Left cardiac atrium (tissue), 4 donors: ENCODE data around the gene THBD. TPM values are rescaled to one million over a fixed set of nuclear protein-coding genes. Genes with fewer than 3 reads are reported as not detected.

Experiments
- ATAC-seq, 2 donors: fragments of 200-7000 bp; cut with Tn5 transposase; one replicate each; pipeline ENCODE4 v1.9.1; 2020; ENCODE audit warnings: mild to moderate bottlenecking in 2 of 2, moderate library complexity in 2 of 2
- DNase-seq: peaks from one replicate; pipeline ENCODE4 v3.0.0-alpha.2; 2020
- intact Hi-C, 2 donors: fragments of 100-400 bp; cut with DNase I; formaldehyde crosslinking; loops; one replicate each; pipeline versions ENCODE4 v1.14.1 to v1.15.1; 2022 to 2023
- total RNA-seq, 2 donors: library from RNA; stranded (reverse); fragmentation: NEBNext Ultra II Directional; extraction: Animal tissue kit (Norgen Biotek cat#: 25700); gene quantifications; one replicate each; pipeline ENCODE4 v1.2.1, GENCODE V29; 2021
- donor health status: DM: no; HTN: yes; CAD: no.
- donor health status: DM: no; HTN: yes; CAD: no; lungs with severe emphysema.
- donor health status: DM: yes; HTN: yes; CAD: no.
- donor health status: Dilated cardiomyopathy.

The THBD gene
- total RNA-seq, 2 donors from 2014 or later = 20.6 to 50.5 TPM

DNA sequence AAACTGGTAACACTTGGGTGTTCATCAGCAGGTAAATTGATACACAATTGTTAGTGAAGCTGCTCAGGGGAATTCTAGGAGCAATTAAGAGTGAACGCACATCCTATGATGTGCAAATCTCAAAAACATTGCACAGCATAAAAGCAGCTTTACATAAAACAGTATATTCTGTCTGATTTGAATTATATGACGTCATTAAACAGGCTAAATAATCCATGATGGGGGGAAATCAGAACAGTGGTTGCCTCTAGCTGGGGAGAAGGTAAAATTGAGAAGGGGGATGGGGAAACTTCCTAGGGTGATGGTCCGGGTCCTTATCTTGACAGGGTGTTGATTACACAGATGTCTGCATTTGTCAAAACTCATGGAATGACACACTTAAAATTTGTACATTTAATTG is 17.3 kb upstream of the THBD start:
- ATAC-seq (no peak), DNase-seq (no peak)
- intact Hi-C loops = loop anchor here in 1 of 2 donors (5.0 kb wide), 1 partner anchor 51 kb away; no protein-coding TSS in a partner anchor

DNA sequence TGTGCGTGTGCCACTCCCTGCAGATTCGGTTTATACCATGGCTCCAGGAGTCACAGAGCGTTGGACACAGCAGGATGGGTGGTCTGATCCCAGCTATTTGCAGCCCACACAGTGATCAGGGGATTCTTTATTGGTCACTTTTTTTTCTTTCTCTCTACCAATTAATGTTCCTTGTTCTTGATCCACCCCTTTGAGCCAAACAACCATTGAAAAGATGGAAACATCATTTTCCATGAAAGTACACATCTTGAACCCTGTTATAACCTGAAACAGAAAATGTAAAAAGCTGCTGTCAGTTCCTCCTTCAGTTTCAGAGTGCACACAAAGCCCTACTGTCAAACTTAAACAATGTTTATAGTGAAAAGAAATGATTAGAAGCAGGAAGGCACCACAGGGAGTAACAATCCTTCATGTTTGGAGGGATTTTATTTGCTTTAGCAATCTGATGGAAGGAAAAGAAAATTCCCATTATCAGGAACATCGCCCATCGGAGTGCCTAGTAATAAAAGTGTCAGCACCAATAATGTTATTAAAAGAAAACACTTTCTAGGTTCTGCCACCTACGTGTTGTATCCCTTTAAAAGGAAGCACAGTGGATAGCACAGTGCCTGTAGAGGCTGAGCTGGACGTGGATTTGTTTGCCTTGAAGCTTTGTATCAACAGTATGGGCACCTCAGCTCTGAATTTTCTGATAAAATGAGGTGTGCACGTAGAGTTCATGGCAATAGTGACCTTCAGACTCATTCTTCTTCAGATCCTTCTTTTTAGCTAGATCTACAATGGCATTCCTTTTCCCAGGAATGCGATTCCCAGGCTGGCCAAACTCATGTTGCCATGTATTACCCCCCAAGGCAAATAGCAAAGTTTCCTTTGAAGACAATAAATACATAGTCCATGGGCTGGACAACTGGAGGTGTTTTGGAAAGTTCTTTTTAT is 16.1 kb upstream of the THBD start:
- intact Hi-C loops = loop anchor here in 1 of 2 donors (5.0 kb wide), 1 partner anchor 52 kb away; no protein-coding TSS in a partner anchor

DNA sequence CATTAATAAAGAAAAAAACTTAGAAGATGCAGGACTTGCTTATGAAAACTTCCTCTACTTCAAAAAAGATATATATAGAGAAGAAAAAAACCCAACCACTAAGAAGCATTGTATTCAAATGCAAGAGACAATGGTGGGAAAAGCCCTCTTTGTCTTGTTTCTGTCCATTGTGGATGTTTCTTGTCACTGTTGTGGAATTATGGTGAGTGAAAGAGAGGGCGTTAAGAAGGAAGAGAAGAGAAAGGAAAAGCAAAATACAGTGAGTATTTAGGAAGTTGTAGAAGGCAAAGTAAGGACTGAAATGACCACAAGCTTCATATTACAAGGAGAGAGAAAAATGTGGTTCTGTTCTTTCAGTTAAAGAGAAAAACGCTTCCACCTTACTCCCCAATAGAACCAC is 14.1 kb upstream of the THBD start:
- DNase-seq = no peak
- intact Hi-C loops = no loop called here
- no peak for ATAC-seq

More for the DNA sequence above, 16.1 kb upstream of the THBD start:
- ATAC-seq = no peak
- no peak for DNase-seq

DNA sequence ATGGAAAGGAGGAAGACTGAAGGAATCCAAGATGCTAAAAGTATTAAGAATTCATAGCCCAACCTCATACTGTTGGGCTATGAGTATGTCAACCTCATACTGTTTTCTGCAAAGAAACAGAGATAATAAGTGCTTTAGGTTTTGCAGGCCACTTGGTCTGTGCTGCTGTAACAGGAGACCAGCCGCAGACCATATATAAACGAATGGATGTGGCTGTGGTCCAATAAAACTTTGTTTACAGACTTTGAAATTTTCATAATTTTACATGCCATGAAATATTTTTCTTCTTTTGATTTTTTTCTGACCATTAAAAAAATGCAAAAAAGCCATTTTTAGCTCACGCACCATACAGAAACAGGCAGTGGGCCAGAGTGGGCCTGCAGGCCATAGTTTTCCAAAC is 13.7 kb upstream of the THBD start:
- no peak for ATAC-seq
- intact Hi-C loops = no loop called here
- no peak for DNase-seq

DNA sequence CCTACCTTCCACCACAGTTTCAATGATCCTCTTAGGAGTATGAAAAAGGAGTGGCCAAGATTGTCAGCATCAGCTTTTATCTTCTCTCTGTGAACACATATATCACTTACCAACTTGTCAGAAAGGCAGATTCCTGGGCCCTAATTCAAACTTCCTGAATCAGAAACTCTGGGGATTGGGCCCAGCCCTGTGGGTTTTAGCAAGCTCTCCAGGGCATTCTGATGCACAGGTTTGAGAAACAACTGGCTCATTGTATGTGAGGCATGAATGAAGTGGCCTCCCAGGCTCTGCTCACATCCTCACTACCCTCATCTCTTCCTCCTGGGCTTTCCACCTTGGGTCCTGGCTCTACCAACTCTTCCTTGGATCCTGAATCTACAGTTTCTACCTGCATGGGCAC is 13.2 kb upstream of the THBD start:
- DNase-seq (no peak), ATAC-seq (no peak)
- intact Hi-C loops = no loop called here

DNA sequence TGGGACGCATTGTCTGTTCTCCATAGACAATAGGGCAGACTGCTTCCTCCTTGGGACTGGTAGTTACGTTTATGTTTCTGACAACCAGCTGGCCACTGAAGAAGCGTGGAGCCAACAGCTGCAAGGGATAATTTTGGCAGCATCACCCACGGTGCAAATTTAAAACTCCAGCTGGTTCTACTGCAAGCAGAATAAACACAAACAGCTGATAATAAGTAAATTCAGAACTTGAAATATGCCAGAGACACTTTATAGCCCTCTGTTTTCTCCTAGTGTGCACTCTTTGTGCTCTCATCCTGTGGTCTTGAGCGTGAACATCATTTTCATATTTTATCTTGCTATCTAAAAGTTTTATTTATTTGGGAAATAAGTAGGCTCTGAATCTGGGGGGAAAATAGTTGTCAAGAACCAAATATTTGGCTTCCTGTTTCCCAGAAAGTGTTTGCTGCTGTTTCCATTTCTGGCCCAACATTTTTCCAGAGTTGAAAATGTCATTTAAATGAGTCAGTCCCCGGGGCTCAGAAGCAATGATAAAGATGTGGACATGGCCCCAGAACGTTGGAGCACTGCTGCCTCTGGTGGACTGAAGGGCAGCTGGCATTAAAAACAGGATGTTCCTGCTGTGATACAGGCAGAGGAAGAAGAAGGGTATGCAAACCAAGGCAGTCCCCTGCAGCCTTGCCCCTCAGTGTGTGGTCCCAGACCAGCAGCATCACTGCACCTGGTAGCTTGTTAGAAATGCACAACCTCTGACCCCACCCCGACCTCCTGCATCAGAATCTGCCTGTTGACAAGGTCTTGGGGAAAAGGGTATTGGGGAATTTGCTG is 12.5 kb upstream of the THBD start:
- intact Hi-C loops = no loop called here
- DNase-seq (peak; percentile 74), ATAC-seq (peak; percentile 85 to 92)

DNA sequence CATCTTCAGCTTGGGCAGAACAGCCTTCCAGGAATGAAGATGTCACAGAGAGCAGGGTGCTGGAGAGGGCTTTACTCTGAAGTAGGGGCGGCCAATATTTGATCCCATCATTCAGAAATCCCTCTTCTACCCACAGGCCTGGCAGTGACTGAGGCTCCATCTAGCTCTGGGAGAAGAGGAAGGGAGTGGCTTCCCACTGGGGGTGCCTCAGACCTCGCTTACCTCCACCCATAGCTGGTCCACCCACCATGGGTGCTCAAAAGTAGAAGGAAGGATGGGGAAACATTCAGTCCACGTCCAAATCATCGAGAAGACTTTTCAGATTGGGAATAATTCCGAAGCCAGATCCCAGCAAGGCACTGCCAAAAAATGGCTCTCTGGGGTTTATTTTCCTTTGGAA is 11.8 kb upstream of the THBD start:
- DNase-seq (no peak), ATAC-seq (peak; percentile 7 to 22)
- intact Hi-C loops = no loop called here

DNA sequence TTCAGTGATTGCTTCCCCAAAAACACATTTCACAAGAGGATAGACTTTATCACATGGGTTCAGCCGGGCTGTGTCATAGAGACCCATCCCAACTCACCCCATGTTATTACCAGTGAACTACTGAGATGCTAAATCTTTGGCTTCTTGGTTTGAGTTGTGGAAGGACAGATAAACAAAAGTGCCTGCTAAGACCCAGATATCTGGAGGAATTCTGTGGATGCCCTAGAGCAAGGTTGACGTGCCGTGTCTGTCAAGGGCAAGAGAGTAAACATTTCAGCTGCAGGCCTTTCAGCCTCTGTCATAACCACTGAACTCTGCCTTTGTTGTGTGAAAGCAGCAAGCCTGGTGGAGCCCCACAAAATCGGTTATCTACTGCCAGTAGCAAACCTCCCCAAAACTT is 11.2 kb upstream of the THBD start:
- no peak for DNase-seq
- ATAC-seq = no peak
- intact Hi-C loops = no loop called here

DNA sequence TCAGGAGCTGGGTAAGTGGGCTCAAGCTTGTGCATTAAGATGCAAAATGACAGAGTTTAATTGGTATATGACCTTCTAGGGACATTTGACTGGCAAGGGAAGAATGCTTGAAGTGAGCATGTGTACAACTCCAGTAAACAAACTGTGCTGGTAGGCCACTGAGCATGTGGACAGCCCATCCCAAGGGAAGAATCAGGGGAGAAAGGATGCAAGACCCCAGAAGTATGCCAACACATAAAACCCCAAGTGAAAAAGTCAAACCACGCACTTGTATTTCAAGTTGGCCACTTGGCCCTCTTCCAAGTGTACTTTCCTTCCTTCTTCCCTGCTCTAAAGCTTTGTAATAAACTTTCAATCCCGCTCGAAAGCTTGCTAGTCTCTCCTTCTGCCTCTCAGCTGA is 10.4 kb upstream of the THBD start:
- intact Hi-C loops = loop anchor here in 1 of 2 donors (10.0 kb wide), 1 partner anchor 285 kb away; no protein-coding TSS in a partner anchor
- ATAC-seq = no peak
- no peak for DNase-seq

DNA sequence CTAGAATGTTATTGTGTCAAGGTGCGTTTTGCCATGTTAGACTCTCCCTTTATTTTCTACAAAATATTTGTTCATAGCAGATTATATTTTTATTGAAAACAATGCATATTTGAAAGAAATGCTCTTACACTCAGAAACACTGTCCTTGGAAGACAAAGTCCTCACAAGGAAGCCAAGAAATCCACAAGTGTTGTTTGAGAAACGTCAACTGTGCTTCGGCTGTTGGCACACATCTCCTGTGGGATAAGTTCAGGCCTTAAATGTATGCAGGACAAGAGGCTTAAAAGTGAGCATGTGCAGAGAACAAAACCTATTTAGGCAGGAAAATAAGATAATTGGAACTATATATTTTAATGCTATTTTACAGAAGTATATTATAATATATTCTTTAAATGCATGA is 9.5 kb upstream of the THBD start:
- DNase-seq (no peak), ATAC-seq (no peak)
- intact Hi-C loops = loop anchor here in 1 of 2 donors (10.0 kb wide), 1 partner anchor 286 kb away; no protein-coding TSS in a partner anchor

DNA sequence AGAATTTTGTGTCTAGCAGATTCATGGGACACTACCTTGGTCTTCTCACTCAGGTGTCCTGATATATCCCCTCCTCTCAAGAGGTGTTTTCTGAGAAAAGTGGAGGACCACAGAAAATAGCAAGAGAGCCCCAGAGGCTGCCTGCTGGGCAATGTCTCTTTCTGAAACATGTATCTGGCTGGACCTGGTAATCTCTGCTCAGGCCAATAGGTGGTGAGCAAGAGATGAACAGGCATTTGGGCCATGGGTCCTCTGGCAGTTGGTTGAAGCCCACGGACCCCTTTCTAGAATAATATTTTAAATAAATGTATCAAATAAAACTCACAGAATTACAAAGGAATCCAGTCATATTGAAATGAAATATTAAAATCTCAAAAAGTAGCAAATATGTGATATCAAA is 8.8 kb upstream of the THBD start:
- intact Hi-C loops = loop anchor here in 1 of 2 donors (10.0 kb wide), 1 partner anchor 287 kb away; no protein-coding TSS in a partner anchor
- ATAC-seq (no peak), DNase-seq (no peak)

DNA sequence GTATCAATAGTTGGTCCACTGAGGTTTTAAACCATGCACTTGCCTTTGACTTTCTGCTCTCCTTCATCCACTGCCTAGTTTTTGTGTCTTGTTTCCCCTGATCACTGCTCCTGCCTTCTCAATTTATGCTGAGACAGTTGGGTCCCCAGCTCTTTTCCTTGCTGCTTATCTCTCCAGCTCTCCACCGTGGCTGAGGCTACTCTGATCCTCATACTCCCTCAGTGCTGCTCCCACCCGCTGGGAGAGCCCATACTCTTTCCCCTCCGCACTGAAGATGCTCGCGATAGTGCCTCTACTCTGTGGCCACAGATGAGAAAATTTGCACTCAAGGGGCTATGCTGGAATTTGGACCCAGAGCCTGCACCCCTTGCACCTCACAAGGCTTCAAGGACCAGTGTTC is 3.4 kb upstream of the THBD start:
- intact Hi-C loops = loop anchor here in 1 of 2 donors (5.0 to 10.0 kb wide), 2 partner anchors 179 to 292 kb away; no protein-coding TSS in a partner anchor
- ATAC-seq (no peak), DNase-seq (no peak)

DNA sequence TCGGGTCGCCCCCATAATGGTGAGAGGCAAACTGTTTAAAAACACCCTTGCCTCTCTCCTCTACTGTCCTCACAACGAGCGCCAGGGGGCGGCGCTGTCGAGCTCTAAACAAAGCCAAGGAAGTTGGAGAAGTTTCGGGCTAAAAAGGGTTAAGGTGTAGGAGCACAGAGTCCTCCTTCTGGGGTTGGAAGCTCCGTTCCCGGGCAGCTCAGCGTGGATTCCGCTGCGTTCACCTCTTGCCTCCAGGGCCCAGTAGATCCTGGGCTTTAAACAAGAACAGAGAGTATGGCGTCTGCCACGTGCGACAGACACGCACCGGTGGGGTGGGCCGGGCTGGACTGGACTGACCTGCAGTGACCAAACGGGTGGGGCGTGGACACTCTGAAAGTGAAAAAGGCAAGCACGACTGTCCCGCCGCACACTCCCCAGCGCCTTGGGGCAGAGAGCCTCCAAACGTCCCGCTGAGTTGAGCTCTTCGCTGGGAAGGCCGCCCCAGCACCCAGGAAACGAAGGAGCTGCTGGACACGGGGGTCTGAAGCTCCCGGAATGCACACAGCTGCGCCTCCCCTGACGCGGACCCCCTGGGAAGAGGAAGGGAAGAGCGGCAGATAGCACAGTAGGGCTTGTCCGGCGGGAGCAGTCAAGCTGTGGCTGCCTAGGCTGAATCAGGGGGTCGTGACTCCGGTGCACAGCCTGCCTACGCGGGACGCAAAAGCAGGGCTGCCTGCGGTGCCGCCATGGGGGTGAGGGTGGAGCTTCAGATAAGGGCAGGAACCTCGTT is 1.6 kb upstream of the THBD start:
- intact Hi-C loops = loop anchor here in 1 of 2 donors (5.0 to 10.0 kb wide), 2 partner anchors 181 to 294 kb away; no protein-coding TSS in a partner anchor

DNA sequence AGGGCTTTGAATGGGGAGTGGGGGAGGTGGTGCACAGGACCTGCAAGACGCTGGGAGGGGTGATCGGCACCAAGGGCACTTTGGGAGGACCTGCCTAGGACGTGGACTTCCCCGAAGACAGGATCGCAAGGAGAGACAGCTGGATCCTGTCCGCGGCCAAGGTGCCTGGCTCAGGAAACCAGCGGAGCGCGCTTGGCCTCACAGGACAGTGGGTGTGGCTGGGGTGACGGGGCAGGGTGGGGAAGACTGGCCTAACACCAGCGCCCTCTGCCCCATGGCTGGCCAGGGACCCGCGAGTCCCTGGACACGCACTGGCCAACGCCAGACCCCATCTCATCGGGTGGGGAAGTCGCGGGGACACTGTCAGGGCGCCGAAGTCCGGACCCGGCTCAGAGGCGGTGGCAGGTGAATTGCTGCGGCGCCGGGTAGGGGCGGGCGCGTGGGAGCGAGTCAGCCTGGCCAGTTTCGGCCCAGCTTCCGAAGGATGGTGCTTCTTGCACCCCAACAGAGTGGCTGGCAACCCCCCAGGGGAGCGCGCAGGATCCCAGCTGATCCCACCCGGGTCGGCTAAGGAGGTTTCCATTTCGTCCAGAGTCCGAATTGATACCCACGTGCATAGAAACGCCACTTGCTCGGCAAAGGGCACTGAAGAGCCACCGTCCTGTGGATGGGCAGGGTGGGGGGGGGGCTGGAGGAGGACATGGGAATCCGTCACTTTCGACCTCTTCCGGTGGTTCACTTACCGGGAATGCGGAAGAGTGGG is 785 bp upstream of the THBD start:
- ATAC-seq (peak; percentile 27 to 51), DNase-seq (peak; percentile 79)
- intact Hi-C loops = loop anchor here in 1 of 2 donors (5.0 to 10.0 kb wide), 2 partner anchors 182 to 295 kb away; no protein-coding TSS in a partner anchor

More for the DNA sequence above, 1.6 kb upstream of the THBD start:
- ATAC-seq (peak; percentile 43 to 56), DNase-seq (peak; percentile 89)

DNA sequence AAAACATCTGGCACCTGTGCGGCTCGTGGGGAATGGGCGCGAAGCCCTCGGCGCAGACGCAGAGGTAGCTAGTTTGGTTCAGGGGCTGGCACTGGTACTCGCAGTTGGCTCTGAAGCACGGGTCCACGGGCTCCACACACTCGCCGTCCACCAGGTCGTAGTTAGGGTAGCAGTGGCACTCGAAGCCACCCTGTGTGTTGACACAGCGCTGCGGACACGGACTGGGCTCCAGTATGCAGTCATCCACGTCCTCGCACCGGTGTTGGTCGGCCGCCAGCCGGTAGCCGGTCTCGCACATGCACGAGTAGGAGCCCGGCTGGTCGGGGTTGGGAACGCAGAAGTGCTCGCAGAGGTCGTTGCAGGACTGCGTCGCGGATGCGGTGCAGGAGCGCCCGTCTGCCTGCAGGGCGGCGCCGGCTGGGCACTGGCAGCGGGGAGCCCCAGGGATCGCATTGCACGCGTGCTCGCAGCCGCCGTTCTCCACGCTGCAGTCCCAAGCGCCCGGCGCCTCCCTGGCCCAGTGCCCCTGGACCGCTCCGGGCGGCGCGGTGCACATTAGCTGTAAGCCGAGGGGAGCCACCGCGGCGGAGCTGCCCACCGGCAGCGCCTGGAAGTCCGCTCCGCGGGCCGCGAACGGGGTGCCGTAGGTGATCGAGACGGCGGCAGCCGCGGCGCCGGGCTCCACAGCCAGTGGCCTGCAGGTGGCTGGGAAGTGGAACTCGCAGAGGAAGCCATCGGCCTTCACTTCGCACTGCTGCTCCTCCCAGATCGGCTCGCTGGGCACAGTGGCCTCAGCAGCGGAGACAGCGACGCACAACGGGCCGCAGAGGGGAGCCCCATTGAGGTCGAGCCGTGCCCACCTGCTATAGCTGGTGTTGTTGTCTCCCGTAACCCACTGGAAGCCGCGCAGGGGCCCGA is 930 bp downstream of the THBD start:
- DNase-seq = peak; percentile 70
- peak; percentile 32 to 40 for ATAC-seq
- intact Hi-C loops = loop anchor here in 1 of 2 donors (10.0 kb wide), 2 partner anchors 184 to 354 kb away; no protein-coding TSS in a partner anchor

DNA sequence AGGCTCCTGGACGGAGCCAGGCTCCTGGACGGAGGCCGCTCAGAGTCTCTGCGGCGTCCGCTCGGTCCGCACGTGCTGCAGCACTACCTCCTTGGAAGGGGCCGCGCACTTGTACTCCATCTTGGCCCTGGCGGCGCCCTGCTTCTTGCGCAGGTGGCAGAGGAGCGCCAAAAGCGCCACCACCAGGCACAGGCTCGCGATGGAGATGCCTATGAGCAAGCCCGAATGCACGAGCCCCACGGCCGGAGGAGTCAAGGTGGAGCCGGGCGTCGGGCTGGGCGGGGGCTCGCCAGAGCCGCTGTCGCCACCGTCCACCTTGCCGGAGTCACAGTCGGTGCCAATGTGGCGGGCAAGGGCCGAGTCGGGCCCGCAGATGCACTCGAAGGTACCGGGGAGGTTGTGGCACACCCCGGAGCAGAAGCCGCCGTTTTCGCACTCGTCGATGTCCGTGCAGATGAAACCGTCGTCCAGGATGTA is 1.7 kb downstream of the THBD start:
- DNase-seq (peak; percentile 50), ATAC-seq (no peak)
- intact Hi-C loops = loop anchor here in 1 of 2 donors (10.0 kb wide), 2 partner anchors 183 to 353 kb away; no protein-coding TSS in a partner anchor
